GM10266 (cell line): ENCODE data around the gene PRPF18.

Experiments
- DNase-seq: peaks from one replicate; pipeline ENCODE4 v3.0.0; 2012; ENCODE audit errors: extremely low spot score
- CTCF ChIP-seq: IDR thresholded peaks from 2 replicates; pipeline ENCODE4 v1.5.1; 2012; ENCODE audit warnings: mild to moderate bottlenecking, low read depth; ENCODE audit not compliant: control insufficient read depth, insufficient read depth; ENCODE audit errors: missing control alignments

PRPF18 gene

GRCh38 chr10:13563481-13564445 is 23.0 kb upstream of the PRPF18 start:
- TF ChIP-seq CTCF, result no peak
- no peak for DNase-seq

- no peak for TF ChIP-seq CTCF
- DNase-seq, result no peak
Measured at GRCh38 chr10:13564576-13564975, 22.2 kb upstream of the PRPF18 start.

GRCh38 chr10:13567030-13567429 is 19.7 kb upstream of the PRPF18 start:
- TF ChIP-seq CTCF, result no peak

GRCh38 chr10:13571541-13571940 is 15.2 kb upstream of the PRPF18 start:
- no peak for TF ChIP-seq CTCF
- DNase-seq, result no peak

More at GRCh38 chr10:13567030-13567429, 19.7 kb upstream of the PRPF18 start:
- no peak for DNase-seq

- no peak for DNase-seq
- no peak for TF ChIP-seq CTCF
Measured at GRCh38 chr10:13573960-13574359, 12.8 kb upstream of the PRPF18 start.

GRCh38 chr10:13585195-13585751 is 1.5 kb upstream of the PRPF18 start:
- no peak for DNase-seq

More at GRCh38 chr10:13585195-13585751, 1.5 kb upstream of the PRPF18 start:
- no peak for TF ChIP-seq CTCF
